VCaP (cell line): ENCODE data around the gene ERAL1.

Source experiments
- H3K27ac ChIP-seq: fragments of 450-650 bp; 2 replicates; pipeline ENCODE4 v1.5.1; 2017
- CTCF ChIP-seq: fragments of 450-650 bp; conservative IDR thresholded peaks from 2 replicates; pipeline ENCODE4 v1.5.1; 2017; ENCODE audit warnings: mild to moderate bottlenecking, moderate library complexity

ERAL1 gene

GRCh38 chr17:28882154-28882895, 27.5 kb downstream of the ERAL1 start:
- H3K27ac ChIP-seq, result no peak overlapping the region
- no peak for TF ChIP-seq CTCF

GRCh38 chr17:28883967-28884702, 29.3 kb downstream of the ERAL1 start:
- TF ChIP-seq CTCF, result no peak
- no peak overlapping the region for H3K27ac ChIP-seq

- no peak overlapping the region; the same call in 1 of the 2 replicates for H3K27ac ChIP-seq
- TF ChIP-seq CTCF, result no peak
Observed at GRCh38 chr17:28885363-28885762, 30.5 kb downstream of the ERAL1 start.

- H3K27ac ChIP-seq, result peak overlapping the region; percentile 7; the same call in 1 of the 2 replicates
- no peak for TF ChIP-seq CTCF
Observed at GRCh38 chr17:28885951-28886350, 31.1 kb downstream of the ERAL1 start.

- no peak for TF ChIP-seq CTCF
- H3K27ac ChIP-seq, result no peak overlapping the region
Observed at GRCh38 chr17:28887871-28888471, 33.2 kb downstream of the ERAL1 start.

- H3K27ac ChIP-seq, result no peak overlapping the region
- no peak for TF ChIP-seq CTCF
Observed at GRCh38 chr17:28888832-28889231, 34.0 kb downstream of the ERAL1 start.

- TF ChIP-seq CTCF, result no peak
Observed at GRCh38 chr17:28889996-28890395, 35.2 kb downstream of the ERAL1 start.

More at GRCh38 chr17:28889996-28890395, 35.2 kb downstream of the ERAL1 start:
- H3K27ac ChIP-seq, result no peak overlapping the region
